Right renal pelvis (tissue), 4 donors: ENCODE data around the gene NAT16. TPM values are rescaled to one million over a fixed set of nuclear protein-coding genes. Genes with fewer than 3 reads are reported as not detected.
"Not testable (repeated sequence)": the region's sequence is repeated elsewhere in the genome, so short reads cannot be mapped to it uniquely, and the experiment has no call there.

ENCODE experiments used
- DNase-seq, 4 donors: peaks; one replicate each; pipeline ENCODE4 v3.0.0-alpha.2; 2013; ENCODE audit warnings: low read depth in 4 of 4, low spot score in 3 of 4, missing footprints in 1 of 4
- polyA plus RNA-seq, 4 donors: library from polyadenylated mRNA; unstranded; fragments of 120-200 nt; gene quantifications; one replicate each; pipeline ENCODE4 v1.2.1, GENCODE V29; 2013; ENCODE audit not compliant: insufficient read length in 4 of 4

NAT16 gene
- polyA plus RNA-seq, 4 donors: 0.13 TPM; not detected in 3

DNA sequence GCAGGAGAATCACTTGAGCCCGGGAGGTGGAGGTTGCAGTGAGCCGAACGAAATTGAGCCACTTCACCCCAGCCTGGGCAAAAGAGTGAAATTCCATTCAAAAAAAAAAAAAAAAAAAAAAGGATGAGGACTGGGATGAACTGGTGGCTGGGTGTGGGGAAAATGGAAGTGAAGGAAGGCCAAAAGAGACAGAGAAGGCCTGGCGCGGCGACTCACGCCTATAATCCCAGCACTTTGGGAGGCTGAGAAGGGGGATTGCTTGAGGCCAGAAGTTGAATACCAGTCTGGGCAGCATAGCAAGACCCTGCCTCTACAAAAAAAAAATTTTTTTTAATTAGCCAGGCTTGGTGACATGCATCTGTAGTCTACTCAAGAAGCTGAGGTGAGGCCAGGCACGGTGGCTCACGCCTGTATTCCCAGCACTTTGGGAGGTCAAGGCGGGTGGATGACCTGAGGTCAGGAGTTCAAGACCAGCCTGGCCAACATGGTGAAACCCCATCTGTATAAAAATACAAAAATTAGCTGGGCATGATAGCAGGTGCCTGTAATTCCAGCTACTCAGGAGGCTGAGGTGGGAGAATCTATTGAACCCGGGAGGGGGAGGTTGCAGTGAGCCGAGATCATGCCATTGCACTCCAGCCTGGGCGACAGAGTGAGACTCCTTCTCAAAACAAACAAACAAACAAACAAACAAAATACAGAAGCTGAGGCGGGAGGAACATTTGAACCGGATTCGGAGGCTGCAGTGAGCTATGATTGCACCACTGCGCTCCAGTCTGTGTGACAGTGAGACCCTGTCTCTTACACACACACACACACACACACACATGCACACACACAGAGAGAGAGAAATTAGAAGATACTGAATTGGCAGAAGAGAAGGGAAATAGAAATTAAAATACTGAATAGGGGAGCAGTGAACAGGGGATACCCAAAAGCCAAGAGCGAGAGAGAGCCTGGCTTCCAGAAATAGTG lies 47.2 kb downstream of the NAT16 start:
- not testable (repeated sequence) for DNase-seq

DNA sequence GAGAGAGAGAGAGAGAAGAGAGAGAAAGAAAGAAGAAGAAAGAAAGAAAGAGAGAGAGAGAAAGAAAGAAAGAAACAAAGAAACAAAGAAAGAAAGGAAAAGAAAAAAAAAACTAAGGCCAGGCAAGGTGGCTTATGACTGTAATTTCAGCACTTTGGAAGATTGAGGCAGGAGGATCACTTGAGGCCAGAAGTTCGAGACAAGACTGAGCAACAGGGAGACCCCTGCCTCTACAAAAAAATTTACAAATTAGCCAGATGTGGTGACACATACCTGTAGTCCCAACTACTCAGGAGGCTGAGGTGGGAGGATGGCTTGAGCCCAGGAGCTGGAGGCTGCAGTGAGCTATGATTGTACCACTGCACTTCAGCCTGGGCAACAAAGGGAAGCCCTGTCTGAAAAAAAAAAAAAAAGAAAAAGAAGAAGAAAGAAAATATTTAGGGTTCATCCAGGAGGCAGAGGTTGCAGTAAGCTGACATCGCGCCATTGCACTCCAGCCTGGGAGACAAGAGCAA lies 50.4 kb downstream of the NAT16 start:
- no peak for DNase-seq

DNA sequence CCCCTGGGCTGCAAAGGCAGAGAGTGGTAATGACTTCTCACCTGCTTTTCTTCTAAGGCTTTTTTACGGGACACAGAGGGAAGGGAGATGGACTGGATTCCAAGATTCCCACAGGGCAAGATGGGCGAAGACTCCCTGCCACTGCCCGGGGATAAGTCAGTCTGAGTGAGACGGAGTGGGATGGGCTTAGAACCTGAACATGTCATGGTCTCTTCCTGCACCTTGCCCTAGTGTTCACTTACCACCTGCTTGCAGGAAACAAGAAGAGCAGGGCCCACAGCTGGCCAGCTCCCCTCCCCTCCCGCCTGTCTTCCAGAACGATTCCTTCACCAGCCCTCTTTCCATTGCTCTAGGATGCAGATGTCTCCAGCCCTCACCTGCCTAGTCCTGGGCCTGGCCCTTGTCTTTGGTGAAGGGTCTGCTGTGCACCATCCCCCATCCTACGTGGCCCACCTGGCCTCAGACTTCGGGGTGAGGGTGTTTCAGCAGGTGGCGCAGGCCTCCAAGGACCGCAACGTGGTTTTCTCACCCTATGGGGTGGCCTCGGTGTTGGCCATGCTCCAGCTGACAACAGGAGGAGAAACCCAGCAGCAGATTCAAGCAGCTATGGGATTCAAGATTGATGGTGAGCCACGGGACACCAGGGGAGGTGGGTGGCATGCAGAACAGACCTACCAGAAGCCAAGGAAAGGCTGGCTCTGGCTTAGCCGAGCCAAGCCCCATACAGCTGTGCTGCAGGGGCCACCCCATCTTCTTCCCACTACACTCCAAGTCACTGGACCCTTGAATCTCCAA lies 51.9 kb downstream of the NAT16 start:
- no peak for DNase-seq

DNA sequence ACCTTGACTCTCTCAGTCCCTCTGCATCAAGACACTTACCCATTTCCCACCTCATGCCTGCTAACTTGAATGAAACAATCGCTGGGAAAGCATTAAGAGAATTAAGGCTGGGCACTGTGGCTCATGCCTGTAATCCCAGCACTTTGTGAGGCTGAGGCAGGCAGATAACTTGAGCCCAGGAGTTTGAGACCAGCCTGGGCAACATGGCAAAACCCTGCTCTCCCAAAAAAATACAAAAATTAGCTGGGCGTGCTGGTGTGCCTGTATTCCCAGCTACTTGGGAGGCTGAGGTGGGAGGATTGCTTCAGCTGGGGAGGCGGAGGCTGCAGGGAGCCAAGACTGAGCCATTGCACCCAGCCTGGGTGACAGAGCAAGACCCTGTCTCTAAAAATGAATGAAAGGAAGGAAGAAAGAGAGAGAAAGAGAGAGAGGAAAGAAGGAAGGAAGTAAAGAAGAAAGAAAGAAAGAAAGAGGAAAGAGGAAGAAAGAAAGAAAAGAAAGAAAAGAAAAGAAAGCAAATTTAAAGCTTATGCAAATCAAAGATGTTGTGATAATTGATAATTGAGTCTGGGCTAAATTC lies 52.5 kb downstream of the NAT16 start:
- no peak for DNase-seq

DNA sequence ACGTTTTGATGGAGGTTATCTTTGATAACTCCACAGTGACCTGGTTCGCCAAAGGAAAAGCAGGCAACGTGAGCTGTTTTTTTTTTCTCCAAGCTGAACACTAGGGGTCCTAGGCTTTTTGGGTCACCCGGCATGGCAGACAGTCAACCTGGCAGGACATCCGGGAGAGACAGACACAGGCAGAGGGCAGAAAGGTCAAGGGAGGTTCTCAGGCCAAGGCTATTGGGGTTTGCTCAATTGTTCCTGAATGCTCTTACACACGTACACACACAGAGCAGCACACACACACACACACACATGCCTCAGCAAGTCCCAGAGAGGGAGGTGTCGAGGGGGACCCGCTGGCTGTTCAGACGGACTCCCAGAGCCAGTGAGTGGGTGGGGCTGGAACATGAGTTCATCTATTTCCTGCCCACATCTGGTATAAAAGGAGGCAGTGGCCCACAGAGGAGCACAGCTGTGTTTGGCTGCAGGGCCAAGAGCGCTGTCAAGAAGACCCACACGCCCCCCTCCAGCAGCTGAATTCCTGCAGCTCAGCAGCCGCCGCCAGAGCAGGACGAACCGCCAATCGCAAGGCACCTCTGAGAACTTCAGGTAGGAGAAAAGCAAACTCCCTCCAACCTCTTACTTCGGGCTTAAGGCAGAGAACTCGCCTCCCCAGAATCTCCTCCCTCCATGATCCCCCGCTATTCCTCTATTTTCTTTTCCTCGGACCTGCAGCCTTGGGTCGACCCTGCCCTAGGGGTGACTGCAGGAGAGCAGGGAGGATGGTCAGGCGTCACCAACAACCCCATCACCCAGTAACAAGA lies 53.2 kb downstream of the NAT16 start, which contains the start of gene SERPINE1:
Gene SERPINE1, plus strand, starts transcription at position 454 of the 809 bp plus-strand sequence. CDS start 1,290 bp downstream, outside the sequence.
- peak; percentile 76 to 81 (median 80) for DNase-seq

DNA sequence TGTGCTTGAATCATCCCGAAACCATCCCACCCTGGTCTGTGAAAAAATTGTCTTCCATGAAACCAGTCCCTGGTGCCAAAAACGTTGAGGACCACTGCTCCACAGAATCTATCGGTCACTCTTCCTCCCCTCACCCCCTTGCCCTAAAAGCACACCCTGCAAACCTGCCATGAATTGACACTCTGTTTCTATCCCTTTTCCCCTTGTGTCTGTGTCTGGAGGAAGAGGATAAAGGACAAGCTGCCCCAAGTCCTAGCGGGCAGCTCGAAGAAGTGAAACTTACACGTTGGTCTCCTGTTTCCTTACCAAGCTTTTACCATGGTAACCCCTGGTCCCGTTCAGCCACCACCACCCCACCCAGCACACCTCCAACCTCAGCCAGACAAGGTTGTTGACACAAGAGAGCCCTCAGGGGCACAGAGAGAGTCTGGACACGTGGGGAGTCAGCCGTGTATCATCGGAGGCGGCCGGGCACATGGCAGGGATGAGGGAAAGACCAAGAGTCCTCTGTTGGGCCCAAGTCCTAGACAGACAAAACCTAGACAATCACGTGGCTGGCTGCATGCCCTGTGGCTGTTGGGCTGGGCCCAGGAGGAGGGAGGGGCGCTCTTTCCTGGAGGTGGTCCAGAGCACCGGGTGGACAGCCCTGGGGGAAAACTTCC lies 54.0 kb downstream of the NAT16 start:
- DNase-seq: no peak

DNA sequence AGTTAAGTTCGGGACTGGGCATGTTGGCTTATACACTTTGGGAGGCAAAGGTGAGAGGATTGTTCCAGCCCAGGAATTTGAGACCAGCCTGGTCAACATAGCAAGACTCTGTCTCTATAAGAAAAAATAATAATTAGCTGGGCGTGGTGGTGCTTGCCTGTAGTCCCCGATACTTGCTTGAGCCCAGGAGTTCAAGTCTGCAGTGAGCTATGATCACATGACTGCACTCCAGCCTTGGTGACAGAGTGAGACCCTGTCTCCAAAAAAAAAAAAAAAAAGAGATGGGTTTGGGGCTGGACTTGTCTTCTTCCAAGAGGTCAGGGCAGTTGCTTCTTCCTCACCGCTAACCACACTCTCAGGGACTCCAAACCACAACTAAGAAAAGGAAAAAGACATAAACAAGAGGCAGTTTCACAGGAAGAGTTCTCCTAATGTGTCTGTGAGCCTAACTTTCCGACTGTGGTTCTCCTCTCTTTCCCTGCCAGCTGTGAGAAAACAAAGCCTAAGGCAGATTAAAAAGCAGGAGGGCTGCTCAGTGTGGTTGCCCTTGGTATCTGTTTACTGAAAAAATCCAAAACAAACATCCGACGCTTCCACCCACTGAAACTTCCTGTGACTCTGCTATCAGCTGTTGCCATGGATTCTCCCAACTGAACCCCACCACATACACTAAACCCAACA lies 55.6 kb downstream of the NAT16 start:
- DNase-seq: no peak

DNA sequence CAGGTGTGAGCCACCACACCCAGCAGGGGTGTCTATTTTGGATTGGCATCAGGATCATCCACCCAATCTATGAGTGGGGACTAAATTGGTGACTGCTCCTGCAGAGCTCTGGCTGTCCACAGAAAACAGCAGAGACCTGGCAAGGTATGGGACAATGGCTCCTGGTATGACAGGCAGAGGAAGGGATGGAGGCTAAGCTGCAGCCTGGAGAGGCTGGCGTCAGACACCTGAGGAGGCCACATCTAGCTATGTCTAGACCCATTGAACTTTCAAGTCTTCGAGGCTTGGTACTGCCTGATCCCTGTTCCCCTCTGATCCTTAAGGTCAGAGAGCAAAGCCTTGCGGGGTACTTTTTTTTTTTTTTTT lies 56.4 kb downstream of the NAT16 start:
- DNase-seq: no peak

DNA sequence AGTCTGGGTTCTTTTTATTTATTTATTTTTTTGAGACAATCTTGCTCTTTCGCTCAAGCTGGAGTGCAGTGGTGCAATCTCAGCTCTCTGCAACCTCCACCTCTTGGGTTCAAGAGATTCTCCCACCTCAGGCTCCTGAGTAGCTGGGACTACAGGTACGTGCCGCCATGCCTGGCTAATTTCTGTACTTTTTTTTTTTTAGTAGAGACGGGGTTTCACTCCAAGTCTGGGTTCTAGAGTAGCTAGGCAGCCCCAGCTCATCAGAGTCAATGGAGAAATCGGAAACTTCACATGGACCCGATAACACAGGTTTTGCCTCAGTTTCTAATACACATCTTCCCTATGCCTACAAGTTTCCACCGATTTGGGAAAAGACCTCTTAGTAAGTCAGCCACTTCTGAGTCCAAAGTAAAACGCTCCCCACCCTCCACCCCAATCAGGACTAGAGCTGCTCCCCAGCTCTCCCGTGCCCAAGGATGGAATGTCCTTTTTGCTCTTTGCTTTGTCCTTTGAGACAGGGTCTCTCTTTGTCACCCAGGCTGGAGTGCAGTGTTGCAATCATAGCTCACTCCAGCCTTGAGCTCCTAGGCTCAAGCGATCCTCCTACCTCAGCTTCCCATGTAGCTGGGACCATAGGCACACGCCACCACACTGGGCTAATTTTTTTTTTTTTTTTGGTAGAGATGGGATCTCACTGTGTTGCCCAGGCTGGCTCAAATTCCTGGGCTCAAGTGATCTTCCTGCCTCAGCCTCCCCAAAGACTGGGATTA lies 57.0 kb downstream of the NAT16 start:
- DNase-seq: no peak

DNA sequence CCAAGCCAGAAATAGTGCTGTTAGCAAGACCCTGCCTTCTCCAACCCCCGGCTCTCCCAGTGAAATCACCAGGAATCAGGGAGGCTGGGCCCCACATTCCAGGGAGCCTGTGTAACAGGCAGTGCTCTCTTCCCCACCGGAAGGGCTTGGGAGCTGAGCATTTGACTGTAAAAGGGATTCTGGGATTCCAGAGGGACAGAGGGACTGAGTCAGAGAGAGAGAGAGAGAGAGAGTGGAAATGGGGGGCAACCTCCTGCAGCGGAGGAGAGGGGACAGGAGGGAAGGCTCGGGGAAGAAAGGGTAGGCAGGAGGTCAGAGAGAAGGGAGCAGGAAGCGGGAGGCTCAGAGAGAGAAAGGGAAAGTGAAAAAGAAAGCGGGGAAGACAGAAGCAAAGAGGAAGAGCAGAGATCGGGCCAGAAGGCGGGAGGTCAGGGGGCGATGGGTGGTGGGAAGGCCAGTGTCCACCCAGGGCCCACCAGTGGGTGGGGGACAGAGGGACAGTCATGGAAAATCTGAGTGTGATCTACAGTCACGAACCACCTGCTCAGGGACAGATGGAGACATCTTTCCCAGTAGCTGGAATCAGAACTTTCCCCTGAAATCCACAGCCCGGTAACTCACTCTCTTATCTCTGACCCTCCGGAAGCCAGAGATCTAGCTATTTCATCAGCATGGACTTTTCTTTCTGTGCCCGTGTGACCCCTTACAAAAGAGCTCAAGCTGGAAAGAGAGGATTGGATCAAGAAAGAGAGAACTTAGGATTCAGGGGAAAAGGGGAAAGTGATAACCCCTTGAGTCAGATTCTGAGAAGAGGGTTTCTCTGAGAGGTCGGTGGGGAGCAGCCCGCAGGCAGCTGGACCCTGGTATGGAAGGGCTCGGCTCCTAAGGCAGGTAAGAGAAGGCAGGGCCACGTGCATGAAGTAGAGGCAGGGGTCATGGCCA lies 57.8 kb downstream of the NAT16 start:
- DNase-seq: peak; percentile 68 to 83 (median 76)

DNA sequence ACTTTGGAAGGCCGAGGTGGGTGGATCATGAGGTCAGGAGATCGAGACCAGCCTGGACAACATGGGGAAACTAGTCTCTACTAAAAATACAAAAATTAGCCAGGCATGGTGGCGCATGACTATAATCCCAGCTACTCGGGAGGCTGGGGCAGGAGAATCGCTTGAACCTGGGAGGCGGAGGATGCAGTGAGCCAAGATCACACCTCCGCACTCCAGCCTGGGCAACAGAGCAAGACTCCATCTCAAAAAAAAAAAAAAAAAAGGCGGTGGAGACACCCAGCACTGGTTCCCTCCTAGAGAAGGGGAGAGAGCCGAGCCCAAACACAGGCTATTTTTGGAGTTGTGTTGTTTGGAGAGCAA lies 58.5 kb downstream of the NAT16 start:
- DNase-seq: not testable (repeated sequence)

Other genes with a start within 250 kb of the NAT16 start
- under 1 TPM; 0.24 to 0.69 (median 0.53) TPM for gene MUC3A, start 230.8 kb downstream of the NAT16 start, polyA plus RNA-seq
- gene MUC12, start 210.7 kb downstream of the NAT16 start, polyA plus RNA-seq: under 1 TPM in 2 of 4 donors, not detected in 2; 0.10 to 0.24 TPM
- gene MUC17, start 160.2 kb downstream of the NAT16 start, polyA plus RNA-seq: under 1 TPM in 1 of 4 donors, not detected in 3; 0.13 TPM
- 10 to 100 TPM; 15.6 to 19.0 (median 17.1) TPM for gene TRIM56, start 94.8 kb downstream of the NAT16 start, polyA plus RNA-seq
- 1 to 10 TPM in 3 of 4 donors, under 1 TPM in 1; 0.83 to 1.4 (median 1.2) TPM for gene SERPINE1, start 53.2 kb downstream of the NAT16 start, polyA plus RNA-seq
- gene AP1S1, start 25.8 kb downstream of the NAT16 start, polyA plus RNA-seq: 10 to 100 TPM; 72.9 to 79.6 (median 73.5) TPM
- under 1 TPM; 0.09 to 0.29 (median 0.13) TPM for gene VGF, start 14.7 kb downstream of the NAT16 start, polyA plus RNA-seq
- 1 to 10 TPM in 1 of 4 donors, under 1 TPM in 3; 0.53 to 1.1 (median 0.77) TPM for gene MOGAT3, start 20.7 kb upstream of the NAT16 start, polyA plus RNA-seq
- gene PLOD3, start 37.3 kb upstream of the NAT16 start, polyA plus RNA-seq: 10 to 100 TPM; 42.1 to 50.0 (median 45.4) TPM
- gene ZNHIT1, start 37.9 kb upstream of the NAT16 start, polyA plus RNA-seq: 10 to 100 TPM; 56.5 to 84.1 (median 59.1) TPM
- gene CLDN15, start 57.5 kb upstream of the NAT16 start, polyA plus RNA-seq: 10 to 100 TPM in 2 of 4 donors, 1 to 10 TPM in 2; 9.7 to 11.9 (median 10.9) TPM
- gene FIS1, start 64.8 kb upstream of the NAT16 start, polyA plus RNA-seq: 100 to 1,000 TPM; 124 to 182 (median 131) TPM
- gene IFT22, start 141.5 kb upstream of the NAT16 start, polyA plus RNA-seq: 10 to 100 TPM; 72.8 to 78.8 (median 75.2) TPM
- gene COL26A1, start 182.6 kb upstream of the NAT16 start, polyA plus RNA-seq: 10 to 100 TPM; 24.7 to 32.5 (median 25.7) TPM